ENCODE measurements around the gene GABRP. TPM values are rescaled to one million over a fixed set of nuclear protein-coding genes. Genes with fewer than 3 reads are reported as not detected.
"Not testable (repeated sequence)": the region's sequence is repeated elsewhere in the genome, so short reads cannot be mapped to it uniquely, and the experiment has no call there.

GABRP gene
- total RNA-seq, 4 donors from 2014 or later = 2.1 TPM; not detected in 3

DNA sequence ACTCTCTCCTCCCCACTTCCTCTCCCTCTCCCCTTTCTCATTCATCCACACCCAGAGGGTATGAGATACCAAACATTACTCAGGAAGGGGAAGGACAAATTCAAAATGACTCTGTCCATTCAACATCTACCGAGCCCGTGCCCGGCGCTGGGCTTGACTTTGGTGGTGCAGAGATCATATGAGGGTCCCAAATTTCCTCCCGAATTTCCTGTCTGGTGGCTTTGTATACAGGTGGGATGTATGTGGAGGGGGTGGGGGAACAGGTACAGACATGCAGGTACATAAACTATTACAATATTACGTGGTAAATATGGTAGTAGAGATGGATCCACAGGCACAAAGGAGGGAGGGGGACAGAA, 21.8 kb upstream of the GABRP start:
- H3K4me1 ChIP-seq = peaks cover 0 to 17% (median 8%) of the 10 kb centered on the region in 3 donors
- ATAC-seq = no peak
- TF ChIP-seq, protein P1, sequence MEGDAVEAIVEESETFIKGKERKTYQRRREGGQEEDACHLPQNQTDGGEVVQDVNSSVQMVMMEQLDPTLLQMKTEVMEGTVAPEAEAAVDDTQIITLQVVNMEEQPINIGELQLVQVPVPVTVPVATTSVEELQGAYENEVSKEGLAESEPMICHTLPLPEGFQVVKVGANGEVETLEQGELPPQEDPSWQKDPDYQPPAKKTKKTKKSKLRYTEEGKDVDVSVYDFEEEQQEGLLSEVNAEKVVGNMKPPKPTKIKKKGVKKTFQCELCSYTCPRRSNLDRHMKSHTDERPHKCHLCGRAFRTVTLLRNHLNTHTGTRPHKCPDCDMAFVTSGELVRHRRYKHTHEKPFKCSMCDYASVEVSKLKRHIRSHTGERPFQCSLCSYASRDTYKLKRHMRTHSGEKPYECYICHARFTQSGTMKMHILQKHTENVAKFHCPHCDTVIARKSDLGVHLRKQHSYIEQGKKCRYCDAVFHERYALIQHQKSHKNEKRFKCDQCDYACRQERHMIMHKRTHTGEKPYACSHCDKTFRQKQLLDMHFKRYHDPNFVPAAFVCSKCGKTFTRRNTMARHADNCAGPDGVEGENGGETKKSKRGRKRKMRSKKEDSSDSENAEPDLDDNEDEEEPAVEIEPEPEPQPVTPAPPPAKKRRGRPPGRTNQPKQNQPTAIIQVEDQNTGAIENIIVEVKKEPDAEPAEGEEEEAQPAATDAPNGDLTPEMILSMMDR (IDR thresholded peaks at IDR 0.05) = no peak
- no peak for TF ChIP-seq POLR2AphosphoS5 (IDR thresholded peaks at IDR 0.05)
- no peak for TF ChIP-seq EP300 (IDR thresholded peaks at IDR 0.05)
- no peak for TF ChIP-seq POLR2A (IDR thresholded peaks at IDR 0.05)
- no peak overlapping the region for H3K27ac ChIP-seq
- no peak overlapping the region for H3K4me3 ChIP-seq
- 79% methylated on average over 3 of the region's 6 CpGs; no CpG with 5 or more reads in 1 of the 2 donors for WGBS, 2 donors (ENCODE audit: low coverage in 1 of 2)
- no peaks in the 10 kb centered on the region for H3K9me3 ChIP-seq
- H3K27me3 ChIP-seq = no peaks in the 10 kb centered on the region
- no peaks in the 10 kb centered on the region for H3K36me3 ChIP-seq

DNA sequence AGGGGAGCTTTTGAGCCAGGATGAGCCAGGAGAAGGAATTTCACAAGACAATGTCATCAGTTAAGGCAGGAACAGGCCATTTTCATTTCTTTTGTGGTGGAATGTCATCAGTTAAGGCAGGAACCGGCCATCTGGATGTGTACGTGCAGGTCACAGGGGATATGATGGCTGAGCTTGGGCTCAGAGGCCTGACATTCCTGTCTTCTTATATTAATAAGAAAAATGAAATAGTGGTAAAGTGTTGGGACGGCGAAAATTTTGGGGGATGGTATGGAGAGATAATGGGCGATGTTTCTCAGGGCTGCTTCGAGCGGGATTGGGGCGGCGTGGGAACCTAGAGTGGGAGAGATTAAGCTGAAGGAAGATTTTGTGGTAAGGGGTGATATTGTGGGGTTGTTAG, 21.2 kb upstream of the GABRP start:
- WGBS, 2 donors (ENCODE audit: low coverage in 1 of 2) = 85 to 90% methylated on average over 2 to 4 of the region's 9 CpGs
- not testable (repeated sequence) for H3K27me3 ChIP-seq, ATAC-seq, H3K27ac ChIP-seq, H3K9me3 ChIP-seq, H3K36me3 ChIP-seq, H3K4me3 ChIP-seq
- peaks cover 0 to 11% (median 2%) of the 10 kb centered on the region in 3 donors for H3K4me1 ChIP-seq

DNA sequence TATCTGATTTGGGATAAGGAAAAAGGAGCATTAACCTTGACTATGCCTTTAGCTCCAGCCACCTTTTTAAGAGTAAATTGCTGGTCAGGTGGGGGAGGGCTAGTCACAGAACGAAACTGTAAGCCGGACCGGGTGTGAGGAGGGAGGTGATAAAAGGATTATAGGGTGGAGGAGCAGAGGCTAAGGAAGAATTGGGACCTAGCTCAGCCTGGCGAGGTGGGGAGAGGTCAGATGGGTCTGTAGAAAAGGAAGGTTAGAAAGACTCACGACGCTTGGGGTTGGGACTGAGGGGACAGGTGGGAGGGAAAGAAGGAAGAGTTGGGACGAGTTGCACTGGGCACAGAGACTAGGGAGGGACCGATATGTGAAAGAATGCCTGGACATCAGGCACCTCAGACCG, 17.7 kb upstream of the GABRP start:
- H3K9me3 ChIP-seq, H3K4me1 ChIP-seq, H3K27ac ChIP-seq, ATAC-seq, H3K36me3 ChIP-seq, H3K4me3 ChIP-seq: not testable (repeated sequence)
- peaks cover 12% of the 10 kb centered on the region for H3K27me3 ChIP-seq
- WGBS, 2 donors (ENCODE audit: low coverage in 1 of 2) = 66 to 74% methylated on average over 9 of the region's 9 CpGs

DNA sequence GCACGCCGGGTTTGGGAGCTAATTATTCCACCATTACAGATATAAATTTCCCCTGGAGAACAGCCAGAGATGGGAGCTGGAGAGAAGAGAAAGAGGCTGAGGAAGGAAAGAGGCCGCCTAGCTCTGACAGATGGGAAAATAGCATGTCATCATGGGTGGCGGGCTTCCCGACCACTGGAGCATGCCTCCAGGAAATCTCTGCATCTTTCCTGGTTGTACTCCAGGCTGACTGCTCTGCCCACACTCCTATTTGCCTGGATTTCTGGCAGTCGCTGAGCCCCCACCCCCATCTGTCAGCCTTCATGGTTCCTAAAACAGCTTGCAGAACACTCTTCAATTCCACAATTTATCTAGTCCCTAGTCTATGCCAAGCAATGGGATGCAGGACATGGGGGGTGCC, 14.3 kb upstream of the GABRP start:
- TF ChIP-seq POLR2AphosphoS5 (IDR thresholded peaks at IDR 0.05) (no peak), POLR2A (IDR thresholded peaks at IDR 0.05) (no peak), EP300 (IDR thresholded peaks at IDR 0.05) (no peak)
- TF ChIP-seq, protein P1 (IDR thresholded peaks at IDR 0.05) = no peak
- 8 to 19% methylated on average over 2 to 4 of the region's 6 CpGs for WGBS, 2 donors (ENCODE audit: low coverage in 1 of 2)
- no peak overlapping the region for H3K27ac ChIP-seq
- no peaks in the 10 kb centered on the region for H3K4me1 ChIP-seq
- H3K27me3 ChIP-seq = peaks cover 19% of the 10 kb centered on the region
- no peak for ATAC-seq
- H3K4me3 ChIP-seq = no peak overlapping the region
- no peaks in the 10 kb centered on the region for H3K9me3 ChIP-seq
- no peaks in the 10 kb centered on the region for H3K36me3 ChIP-seq

DNA sequence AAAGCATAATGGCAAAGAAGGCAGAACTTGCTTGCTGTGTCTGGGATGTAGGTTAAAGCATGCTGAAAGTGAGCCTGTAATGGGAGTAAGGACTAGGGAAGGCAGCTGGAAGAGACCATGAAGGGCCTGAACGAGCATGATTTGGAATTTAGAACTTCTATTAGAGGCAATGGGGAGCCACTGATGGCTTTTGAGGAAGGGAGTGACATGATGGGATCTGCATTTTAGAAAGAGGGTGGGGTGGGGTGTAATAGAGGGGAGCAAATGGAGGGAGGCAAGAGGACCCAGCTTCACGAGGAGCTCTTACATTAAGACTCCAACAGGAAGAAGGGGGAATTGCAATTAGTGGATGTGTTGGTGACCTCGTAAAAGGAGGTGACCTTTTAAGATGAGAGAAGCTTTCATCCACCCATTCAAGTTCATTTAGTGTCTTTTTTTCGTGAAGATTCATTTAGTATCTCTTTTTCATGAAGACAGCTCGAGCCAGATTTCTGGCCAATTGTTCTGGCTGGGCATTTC, 13.6 kb upstream of the GABRP start:
- no peaks in the 10 kb centered on the region for H3K4me1 ChIP-seq
- WGBS, 2 donors (ENCODE audit: low coverage in 1 of 2) = 79 to 80% methylated on average over 4 to 5 of the region's 5 CpGs

DNA sequence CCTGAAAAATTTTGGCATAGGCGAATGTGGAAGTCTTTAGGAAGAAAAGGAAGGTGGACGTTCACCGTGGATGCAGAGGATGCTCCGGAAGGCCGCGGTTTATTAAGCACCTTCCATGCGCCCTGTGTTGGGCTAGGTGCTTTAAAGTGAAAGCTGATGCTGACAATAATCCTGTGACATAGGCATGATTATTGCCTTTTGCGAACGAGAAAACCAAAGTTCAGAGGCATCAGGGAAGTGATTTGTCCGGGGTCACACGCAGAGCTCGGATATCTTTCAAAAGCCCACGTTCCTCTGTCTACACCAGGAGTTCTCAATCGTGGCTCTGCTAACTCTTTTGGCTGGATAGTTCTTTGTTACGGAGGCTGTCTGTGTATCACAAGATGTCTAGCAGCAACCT, 12.0 kb upstream of the GABRP start:
- H3K36me3 ChIP-seq = no peaks in the 10 kb centered on the region
- peaks cover 19% of the 10 kb centered on the region for H3K27me3 ChIP-seq
- ATAC-seq = no peak
- 89 to 100% methylated on average over 3 to 15 of the region's 15 CpGs for WGBS, 2 donors (ENCODE audit: low coverage in 1 of 2)
- TF ChIP-seq POLR2AphosphoS5 (IDR thresholded peaks at IDR 0.05) (no peak), POLR2A (IDR thresholded peaks at IDR 0.05) (no peak), EP300 (IDR thresholded peaks at IDR 0.05) (no peak)
- TF ChIP-seq, protein P1 (IDR thresholded peaks at IDR 0.05) = no peak
- H3K27ac ChIP-seq = no peak overlapping the region
- no peaks in the 10 kb centered on the region for H3K4me1 ChIP-seq
- H3K9me3 ChIP-seq = no peaks in the 10 kb centered on the region
- H3K4me3 ChIP-seq = no peak overlapping the region

More for the DNA sequence above, 13.6 kb upstream of the GABRP start:
- Histone ChIP-seq H3K4me3 (no peak overlapping the region), H3K27ac (no peak overlapping the region), H3K27me3 (peaks cover 19% of the 10 kb centered on the region), H3K9me3 (no peaks in the 10 kb centered on the region), H3K36me3 (no peaks in the 10 kb centered on the region)
- no peak for ATAC-seq
- TF ChIP-seq, protein P1 (IDR thresholded peaks at IDR 0.05) = no peak
- no peak for TF ChIP-seq POLR2AphosphoS5 (IDR thresholded peaks at IDR 0.05)
- TF ChIP-seq POLR2A (IDR thresholded peaks at IDR 0.05) = no peak
- no peak for TF ChIP-seq EP300 (IDR thresholded peaks at IDR 0.05)
